NCI-H526 treated with DMSO at 0.1 percent for 48 hours (cell line): ENCODE data around the gene TWF2.

Experiments used
- DNase-seq: peaks from one replicate; lab custom pipeline; 2025; lab: John Stamatoyannopoulos, UW

The TWF2 gene

GRCh38 chr3:52257911-52258310 is 19.0 kb upstream of the TWF2 start:
- DNase-seq, result no peak

- DNase-seq, result no peak
These were observed 17.7 kb upstream of the TWF2 start for GRCh38 chr3:52256622-52257021.

- no peak for DNase-seq
These were observed 17.2 kb upstream of the TWF2 start for GRCh38 chr3:52256159-52256558.

GRCh38 chr3:52254608-52255007 is 15.7 kb upstream of the TWF2 start:
- DNase-seq, result no peak

- DNase-seq, result no peak
These were observed 14.7 kb upstream of the TWF2 start for GRCh38 chr3:52253314-52254304.

GRCh38 chr3:52250122-52250521 is 11.2 kb upstream of the TWF2 start:
- DNase-seq, result no peak

GRCh38 chr3:52249683-52250082 is 10.7 kb upstream of the TWF2 start:
- no peak for DNase-seq

- no peak for DNase-seq
These were observed 10.0 kb upstream of the TWF2 start for GRCh38 chr3:52248816-52249547.

- DNase-seq, result no peak
These were observed 9.2 kb upstream of the TWF2 start for GRCh38 chr3:52248165-52248541.

GRCh38 chr3:52247409-52248164 is 8.6 kb upstream of the TWF2 start:
- DNase-seq, result no peak

GRCh38 chr3:52246728-52247408 is 7.9 kb upstream of the TWF2 start:
- no peak for DNase-seq

- DNase-seq, result no peak
These were observed 7.3 kb upstream of the TWF2 start for GRCh38 chr3:52246264-52246620.

GRCh38 chr3:52245322-52246263 is 6.6 kb upstream of the TWF2 start, which contains the start of gene PPM1M:
TSS of gene PPM1M (plus strand) at chr3:52245759. CDS start at chr3:52245825, 66 bp downstream.
- DNase-seq, result no peak

GRCh38 chr3:52243791-52244628 is 5.1 kb upstream of the TWF2 start:
- DNase-seq, result no peak

GRCh38 chr3:52242039-52242438 is 3.1 kb upstream of the TWF2 start:
- no peak for DNase-seq

- DNase-seq, result no peak
These were observed 2.0 kb upstream of the TWF2 start for GRCh38 chr3:52240886-52241370.

GRCh38 chr3:52240059-52240885 is 1.3 kb upstream of the TWF2 start:
- no peak for DNase-seq

- DNase-seq, result no peak
These were observed 681 bp downstream of the TWF2 start for GRCh38 chr3:52238193-52238760.
